Transverse colon (tissue), 4 donors: ENCODE data around the gene TAS2R20. TPM values are rescaled to one million over a fixed set of nuclear protein-coding genes. Genes with fewer than 3 reads are reported as not detected.

ENCODE experiments used
- DNase-seq: peaks from one replicate; pipeline ENCODE4 v3.0.0-alpha.2; 2019
- H3K27ac ChIP-seq, 4 donors: fragments of 200-600 bp; sonication (generic); 2 replicates each; pipeline ENCODE4 v1.5.1; 2016 to 2018; ENCODE audit warnings: inconsistent platforms in 4 of 4
- H3K27me3 ChIP-seq: fragments of 200-600 bp; sonication (generic); 2 replicates; pipeline ENCODE4 v1.5.1; 2017; ENCODE audit warnings: inconsistent platforms
- H3K36me3 ChIP-seq, 4 donors: fragments of 200-600 bp; sonication (generic); 2 replicates each; pipeline ENCODE4 v1.5.1; 2017 to 2019; ENCODE audit warnings: inconsistent platforms in 4 of 4
- H3K4me1 ChIP-seq, 4 donors: fragments of 200-600 bp; sonication (generic); 2 replicates each; pipeline ENCODE4 v1.5.1; 2017 to 2020; ENCODE audit warnings: inconsistent platforms in 4 of 4
- H3K4me3 ChIP-seq, 4 donors: fragments of 200-600 bp; sonication (generic); 1 replicate in 1 of 4; 2 replicates in 3 of 4; pipeline versions ENCODE4 v1.5.1 to v1.6.1; 2017 to 2019; ENCODE audit warnings: inconsistent platforms in 4 of 4
- H3K9me3 ChIP-seq, 2 donors: fragments of 200-600 bp; sonication (generic); 2 replicates each; pipeline ENCODE4 v1.5.1; 2017 to 2019; ENCODE audit warnings: inconsistent platforms in 2 of 2
- CTCF ChIP-seq, 5 experiments: fragments of 200-600 bp in 3 of 5; fragments of 450-650 bp in 2 of 5; sonication (generic) in 3 of 5; IDR thresholded peaks; 1 replicate in 2 of 5; 2 replicates in 3 of 5; pipeline ENCODE4 v1.5.1; 2016 to 2017; ENCODE audit warnings: antibody characterized with exemption in 5 of 5, inconsistent platforms in 3 of 5, mild to moderate bottlenecking in 2 of 5, moderate library complexity in 1 of 5
- EP300 ChIP-seq: sonication (generic); formaldehyde crosslinking; IDR thresholded peaks from one replicate; pipeline ENCODE4 v1.6.1; 2017; ENCODE audit warnings: antibody characterized with exemption, low read depth
- POLR2A ChIP-seq: fragments of 450-650 bp; IDR thresholded peaks from one replicate; pipeline ENCODE4 v1.6.1; 2016; ENCODE audit warnings: antibody characterized with exemption, mild to moderate bottlenecking, moderate library complexity
- POLR2AphosphoS5 ChIP-seq, 3 donors: sonication (generic); formaldehyde crosslinking; IDR thresholded peaks; one replicate each; pipeline ENCODE4 v1.6.1; 2016; ENCODE audit warnings: antibody characterized with exemption in 3 of 3
- WGBS, 2 donors: methylation state at CpG; one replicate each; pipeline ENCODE4 v1.1.5; 2018; ENCODE audit warnings: low coverage in 1 of 2; 5-methylcytosine and 5-hydroxymethylcytosine counted together
- in situ Hi-C, 4 donors: fragments of 200-750 bp; cut with MboI; loops; one replicate each; pipeline versions ENCODE4 v1.15.0 to v1.15.1; 2017; ENCODE audit warnings: low sequenced_read_pairs in 3 of 4, low pct_ligation_motif_present in 1 of 4, low pct_unique_long_range_greater_than_20kb in 1 of 4
- intact Hi-C: fragments of 100-400 bp; cut with DNase I; formaldehyde crosslinking; loops from one replicate; pipeline ENCODE4 v1.15.1; 2023; ENCODE audit warnings: low total_unique reads
- total RNA-seq, 4 donors: library from RNA; depleted of rRNA; stranded (reverse); fragments of >200 nt; gene quantifications; one replicate each; pipeline ENCODE4 v1.1.0, GENCODE V29; 2016

Gene TAS2R20
- total RNA-seq, 4 donors from 2014 or later, result 2.6 to 6.0 (median 5.6) TPM; not detected in 1

GRCh38 chr12:10965476-10965875 lies 32.6 kb downstream of the TAS2R20 start:
- Histone ChIP-seq H3K27ac (no peak overlapping the region), H3K36me3 (no peaks in the 10 kb centered on the region), H3K9me3 (no peaks in the 10 kb centered on the region), H3K4me3 (no peak overlapping the region), H3K27me3 (no peaks in the 10 kb centered on the region), H3K4me1 (no peaks in the 10 kb centered on the region)
- DNase-seq, result no peak
- 93 to 95% methylated on average over 1 of the region's 1 CpG for WGBS, 2 donors
- TF ChIP-seq EP300, result no peak
- TF ChIP-seq CTCF (IDR thresholded peaks at IDR 0.05), result no peak
- TF ChIP-seq POLR2A, result no peak
- no peak for TF ChIP-seq POLR2AphosphoS5 (IDR thresholded peaks at IDR 0.05)
- intact Hi-C loops (no loop called here), in situ Hi-C loops (no loop called here)

DNA sequence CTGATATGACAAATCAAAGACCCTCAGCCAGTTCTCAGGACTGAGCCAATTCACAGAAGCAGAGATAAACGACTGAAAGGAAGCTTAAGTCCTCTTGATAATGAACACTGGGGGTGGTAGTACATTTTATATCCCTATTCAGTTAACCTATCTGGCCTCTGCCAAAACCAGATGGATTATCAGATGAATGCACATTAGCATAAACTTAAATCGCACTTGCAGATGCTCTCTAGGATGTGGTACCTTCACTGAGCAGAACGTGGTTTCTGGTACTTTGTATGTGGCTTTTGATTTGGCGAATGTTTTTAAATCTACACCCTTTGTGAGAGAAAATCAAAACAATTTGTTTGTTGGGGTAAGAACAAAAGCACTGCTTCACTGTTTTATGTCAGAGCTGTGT lies 37.9 kb downstream of the TAS2R20 start:
- H3K27ac ChIP-seq, result no peak overlapping the region
- no peak for DNase-seq
- in situ Hi-C loops (no loop called here), intact Hi-C loops (no loop called here)
- TF ChIP-seq CTCF (IDR thresholded peaks at IDR 0.05), result no peak
- TF ChIP-seq POLR2AphosphoS5 (IDR thresholded peaks at IDR 0.05), result no peak
- TF ChIP-seq POLR2A, result no peak
- no peak for TF ChIP-seq EP300
- WGBS, 2 donors, result 71 to 72% methylated on average over 4 of the region's 4 CpGs
- no peaks in the 10 kb centered on the region for H3K27me3 ChIP-seq
- no peaks in the 10 kb centered on the region for H3K36me3 ChIP-seq
- H3K9me3 ChIP-seq, result peaks cover 0 to 5% of the 10 kb centered on the region in 2 donors
- no peaks in the 10 kb centered on the region for H3K4me1 ChIP-seq
- H3K4me3 ChIP-seq, result no peak overlapping the region

DNA sequence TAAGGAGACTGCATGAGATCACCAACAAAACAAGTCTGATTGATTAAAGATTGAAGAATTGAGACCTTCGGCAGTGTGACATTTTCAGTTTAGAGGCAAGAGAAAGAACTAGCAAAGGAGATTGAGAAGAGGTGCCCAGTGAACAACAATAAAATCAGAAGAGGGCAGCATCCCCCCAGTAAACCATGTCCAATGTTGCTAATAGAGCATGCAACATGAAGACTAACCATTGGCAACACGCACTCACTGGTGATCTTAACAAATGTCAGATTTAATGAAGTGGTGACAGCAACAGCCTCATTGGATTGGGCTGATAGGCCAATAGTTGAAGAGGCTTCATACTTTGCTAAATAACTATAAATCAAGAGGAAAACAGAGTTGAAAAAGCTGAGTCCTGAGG lies 38.3 kb downstream of the TAS2R20 start:
- TF ChIP-seq POLR2AphosphoS5 (IDR thresholded peaks at IDR 0.05), result no peak
- TF ChIP-seq POLR2A, result no peak
- TF ChIP-seq CTCF (IDR thresholded peaks at IDR 0.05), result no peak
- TF ChIP-seq EP300, result no peak
- no peak for DNase-seq
- Histone ChIP-seq H3K9me3 (peaks cover 3 to 5% of the 10 kb centered on the region in 2 donors), H3K27ac (no peak overlapping the region), H3K4me1 (no peaks in the 10 kb centered on the region), H3K27me3 (no peaks in the 10 kb centered on the region), H3K36me3 (no peaks in the 10 kb centered on the region), H3K4me3 (no peak overlapping the region)
- in situ Hi-C loops (no loop called here), intact Hi-C loops (no loop called here)
- 100% methylated on average over 2 of the region's 2 CpGs for WGBS, 2 donors

DNA sequence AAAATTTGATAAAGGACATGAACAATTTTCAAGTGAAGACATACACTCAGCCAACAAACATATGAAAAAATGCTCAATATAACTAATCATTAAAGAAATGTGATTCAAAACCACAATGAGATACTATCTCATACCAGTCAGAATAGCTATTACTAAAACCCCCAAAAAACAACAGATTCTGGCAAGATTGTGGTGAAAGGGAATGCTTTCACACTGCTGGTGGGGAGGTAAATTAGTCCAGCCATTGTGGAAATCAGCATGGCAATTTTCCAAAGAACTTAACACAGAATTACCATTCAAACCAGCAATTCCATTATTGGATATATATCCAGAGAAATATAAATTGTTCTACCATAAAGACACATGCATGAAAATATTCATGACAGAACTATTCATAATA lies 40.4 kb downstream of the TAS2R20 start:
- TF ChIP-seq POLR2AphosphoS5 (IDR thresholded peaks at IDR 0.05) (no peak), EP300 (no peak), CTCF (IDR thresholded peaks at IDR 0.05) (no peak), POLR2A (no peak)

More for the DNA sequence above, 40.4 kb downstream of the TAS2R20 start:
- peaks cover 5 to 7% of the 10 kb centered on the region in 2 donors for H3K9me3 ChIP-seq
- no peak for DNase-seq
- H3K27ac ChIP-seq, result no peak overlapping the region
- H3K4me1 ChIP-seq, result no peaks in the 10 kb centered on the region
- intact Hi-C loops, result no loop called here
- H3K4me3 ChIP-seq, result no peak overlapping the region
- H3K27me3 ChIP-seq, result no peaks in the 10 kb centered on the region
- in situ Hi-C loops, result no loop called here
- no peaks in the 10 kb centered on the region for H3K36me3 ChIP-seq
